Neutrophil (primary cell): ENCODE measurements around the gene FURIN.

Experiments used
- H3K27ac ChIP-seq: fragments of 200-600 bp; sonication (generic); 2 replicates; pipeline ENCODE4 v1.5.1; 2016; ENCODE audit warnings: mild to moderate bottlenecking, moderate library complexity
- H3K27me3 ChIP-seq: fragments of 200-600 bp; sonication (generic); 2 replicates; pipeline ENCODE4 v1.6.0; 2016; ENCODE audit warnings: mild to moderate bottlenecking
- H3K36me3 ChIP-seq: fragments of 200-600 bp; sonication (generic); 2 replicates; pipeline ENCODE4 v1.5.1; 2017
- H3K4me1 ChIP-seq, 2 experiments: fragments of 200-600 bp in 1 of 2; sonication (generic) in 1 of 2; 1 replicate in 1 of 2; 2 replicates in 1 of 2; pipeline versions ENCODE4 v1.5.1 to v1.6.1; 2013 to 2016; ENCODE audit warnings: low read depth in 1 of 2, low read length in 1 of 2, mild to moderate bottlenecking in 1 of 2, moderate library complexity in 1 of 2; ENCODE audit not compliant: control insufficient read depth in 1 of 2, insufficient read depth in 1 of 2
- H3K4me3 ChIP-seq, 2 experiments: fragments of 200-600 bp in 1 of 2; sonication (generic) in 1 of 2; 1 replicate in 1 of 2; 2 replicates in 1 of 2; pipeline ENCODE4 v1.5.1; 2013 to 2016; ENCODE audit warnings: low read depth in 1 of 2, low read length in 1 of 2, mild to moderate bottlenecking in 1 of 2, moderate library complexity in 1 of 2
- H3K9me3 ChIP-seq: fragments of 200-600 bp; sonication (generic); 2 replicates; pipeline ENCODE4 v1.5.1; 2016
- CTCF ChIP-seq: fragments of 200-600 bp; sonication (generic); IDR thresholded peaks from 2 replicates; pipeline ENCODE4 v1.5.1; 2016; ENCODE audit warnings: antibody characterized with exemption

FURIN gene

DNA sequence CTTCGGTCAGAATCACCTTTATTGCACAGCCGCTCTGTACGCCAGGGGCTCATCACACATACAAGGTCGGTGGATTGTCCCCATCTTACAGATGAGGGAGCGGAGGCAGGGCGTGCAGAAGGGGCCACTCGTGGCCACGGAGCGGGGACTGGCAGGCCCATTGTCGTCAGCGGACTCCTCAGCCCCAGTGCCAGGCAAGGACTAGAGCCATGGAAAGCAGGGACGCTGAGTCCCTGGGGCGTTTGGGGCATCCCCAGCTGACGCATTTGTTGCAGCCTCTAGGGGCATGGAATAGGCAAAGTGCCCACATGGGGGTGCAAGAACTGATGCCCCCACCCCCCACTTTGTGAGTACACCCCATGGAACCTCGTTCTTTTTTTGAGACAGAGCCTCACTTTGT is 29.8 kb upstream of the FURIN start:
- H3K27ac ChIP-seq: peak overlapping the region; percentile 85
- TF ChIP-seq CTCF: no peak
- H3K27me3 ChIP-seq: no peaks in the 10 kb centered on the region
- H3K4me1 ChIP-seq: peaks cover 33 to 34% of the 10 kb centered on the region in 2 experiments
- no peaks in the 10 kb centered on the region for H3K9me3 ChIP-seq
- H3K36me3 ChIP-seq: no peaks in the 10 kb centered on the region
- H3K4me3 ChIP-seq: no peak overlapping the region

GRCh38 chr15:90839187-90840071 is 29.0 kb upstream of the FURIN start:
- peak overlapping the region; percentile 56 to 59 for H3K4me3 ChIP-seq
- TF ChIP-seq CTCF: no peak
- peak overlapping the region; percentile 85 for H3K27ac ChIP-seq
- H3K36me3 ChIP-seq: no peaks in the 10 kb centered on the region
- no peaks in the 10 kb centered on the region for H3K27me3 ChIP-seq
- H3K4me1 ChIP-seq: peaks cover 39 to 41% of the 10 kb centered on the region in 2 experiments
- H3K9me3 ChIP-seq: no peaks in the 10 kb centered on the region

DNA sequence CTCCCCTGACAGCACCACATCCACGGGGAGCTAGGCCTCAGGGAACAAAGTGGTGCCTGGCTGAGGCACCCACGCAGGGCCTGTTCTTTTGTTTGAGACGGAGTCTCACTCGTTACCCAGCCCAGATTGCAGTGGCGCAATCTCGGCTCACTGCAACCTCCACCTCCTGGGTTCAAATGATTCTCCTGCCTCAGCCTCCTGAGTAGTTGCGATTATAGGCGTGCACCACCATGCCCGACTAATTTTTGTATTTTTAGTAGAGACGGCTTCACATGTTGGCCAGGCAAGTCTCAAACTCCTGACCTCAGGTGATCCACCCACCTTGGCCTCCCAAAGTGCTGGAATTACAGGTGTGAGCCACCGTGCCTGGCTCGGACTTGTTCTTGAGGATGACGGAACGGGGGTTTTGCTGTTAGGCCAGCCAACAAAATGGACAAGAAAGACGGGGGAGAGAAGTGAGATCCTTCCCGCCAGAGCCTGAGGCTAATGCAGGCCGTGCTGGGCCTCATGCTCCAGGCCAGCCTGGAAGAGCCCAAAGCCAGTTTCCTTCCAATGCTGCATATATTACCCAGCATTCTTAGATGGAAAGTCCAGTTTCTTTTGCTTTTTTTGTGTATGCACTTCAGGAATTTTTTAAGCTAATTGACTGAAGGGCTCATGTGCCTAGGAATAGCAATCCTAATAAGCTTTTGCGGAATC is 28.1 kb upstream of the FURIN start:
- peaks cover 48 to 50% of the 10 kb centered on the region in 2 experiments for H3K4me1 ChIP-seq
- H3K27me3 ChIP-seq: no peaks in the 10 kb centered on the region
- no peaks in the 10 kb centered on the region for H3K9me3 ChIP-seq
- TF ChIP-seq CTCF: no peak
- peak overlapping the region; percentile 56 to 59 for H3K4me3 ChIP-seq
- no peaks in the 10 kb centered on the region for H3K36me3 ChIP-seq
- H3K27ac ChIP-seq: peak overlapping the region; percentile 85

- no peak for TF ChIP-seq CTCF
- H3K27me3 ChIP-seq: no peaks in the 10 kb centered on the region
- H3K4me1 ChIP-seq: peaks cover 53 to 56% of the 10 kb centered on the region in 2 experiments
- no peaks in the 10 kb centered on the region for H3K36me3 ChIP-seq
- H3K27ac ChIP-seq: no peak overlapping the region
- no peaks in the 10 kb centered on the region for H3K9me3 ChIP-seq
- H3K4me3 ChIP-seq: no peak overlapping the region
These were observed 27.4 kb upstream of the FURIN start for GRCh38 chr15:90840954-90841353.

- Histone ChIP-seq H3K9me3 (no peaks in the 10 kb centered on the region), H3K36me3 (no peaks in the 10 kb centered on the region), H3K4me3 (peak overlapping the region; percentile 5 to 27), H3K27ac (peak overlapping the region; percentile 86), H3K4me1 (peaks cover 34 to 39% of the 10 kb centered on the region in 2 experiments), H3K27me3 (no peaks in the 10 kb centered on the region)
- no peak for TF ChIP-seq CTCF
These were observed 23.7 kb upstream of the FURIN start for GRCh38 chr15:90844696-90845095.
